Activated B cell treated with CpG ODN at 0.5 μM for 24 hours (primary cell): ENCODE data around the gene PXDN. TPM values are rescaled to one million over a fixed set of nuclear protein-coding genes. Genes with fewer than 3 reads are reported as not detected.

Experiments used
- ATAC-seq: fragments of 200-7000 bp; cut with Tn5 transposase; one replicate; pipeline ENCODE4 v1.10.0; 2021; ENCODE audit warnings: low read depth, mild to moderate bottlenecking, moderate library complexity
- CTCF ChIA-PET: fragments of 350-600 bp; sonication (Branson Sonifier 250); formaldehyde crosslinking; loops from one replicate; lab custom pipeline; 2021; ENCODE audit warnings: antibody characterized with exemption; lab: Charles Lee
- POLR2A ChIA-PET: fragments of 350-600 bp; sonication (Branson Sonifier 250); formaldehyde crosslinking; loops from one replicate; lab custom pipeline; 2021; ENCODE audit warnings: antibody characterized with exemption; lab: Charles Lee
- DNase-seq: peaks from one replicate; pipeline ENCODE4 v3.0.0; 2022
- H3K27ac Mint-ChIP-seq: one replicate; pipeline ENCODE4 v1.8.0; 2020; ENCODE audit warnings: mixed read lengths
- H3K27me3 Mint-ChIP-seq: one replicate; pipeline ENCODE4 v1.8.0; 2021; ENCODE audit warnings: mixed read lengths
- H3K36me3 Mint-ChIP-seq: one replicate; pipeline ENCODE4 v1.8.0; 2021; ENCODE audit warnings: low read depth, mixed read lengths
- H3K4me1 Mint-ChIP-seq: one replicate; pipeline ENCODE4 v1.8.0; 2021; ENCODE audit warnings: mixed read lengths
- H3K4me3 Mint-ChIP-seq: one replicate; pipeline ENCODE4 v1.8.0; 2020; ENCODE audit warnings: mild to moderate bottlenecking, mixed read lengths
- H3K9me3 Mint-ChIP-seq: one replicate; pipeline ENCODE4 v1.8.0; 2020; ENCODE audit warnings: mixed read lengths
- CTCF ChIP-seq: fragments of 200-600 bp; IDR thresholded peaks from one replicate; pipeline ENCODE4 v1.8.0; 2022; ENCODE audit warnings: antibody characterized with exemption, mild to moderate bottlenecking
- intact Hi-C: fragments of 100-400 bp; cut with micrococcal nuclease; formaldehyde crosslinking; loops from one replicate; pipeline ENCODE4 v1.15.1; 2024
- total RNA-seq: library from RNA; stranded (reverse); gene quantifications from 2 replicates; pipeline ENCODE4 v1.2.3, GENCODE V29; 2022

Gene PXDN
- total RNA-seq, 1 donor from 2014 or later = 1.1 TPM

GRCh38 chr2:1581965-1582625 lies 162.2 kb downstream of the PXDN start:
- no peaks in the 10 kb centered on the region for H3K36me3 Mint-ChIP-seq
- ChIA-PET POLR2A (no interaction called here), CTCF (no interaction called here)
- intact Hi-C loops = no loop called here
- TF ChIP-seq CTCF = no peak
- no peaks in the 10 kb centered on the region for H3K4me1 Mint-ChIP-seq
- H3K4me3 Mint-ChIP-seq = no peak overlapping the region
- no peak for DNase-seq
- peaks cover 12% of the 10 kb centered on the region for H3K27me3 Mint-ChIP-seq
- H3K27ac Mint-ChIP-seq = no peak overlapping the region
- ATAC-seq = no peak
- H3K9me3 Mint-ChIP-seq = no peaks in the 10 kb centered on the region
